Measurements from ENCODE around the gene LRRC23.
"Not testable (repeated sequence)": the region's sequence is repeated elsewhere in the genome, so short reads cannot be mapped to it uniquely, and the experiment has no call there.

Gene LRRC23

DNA sequence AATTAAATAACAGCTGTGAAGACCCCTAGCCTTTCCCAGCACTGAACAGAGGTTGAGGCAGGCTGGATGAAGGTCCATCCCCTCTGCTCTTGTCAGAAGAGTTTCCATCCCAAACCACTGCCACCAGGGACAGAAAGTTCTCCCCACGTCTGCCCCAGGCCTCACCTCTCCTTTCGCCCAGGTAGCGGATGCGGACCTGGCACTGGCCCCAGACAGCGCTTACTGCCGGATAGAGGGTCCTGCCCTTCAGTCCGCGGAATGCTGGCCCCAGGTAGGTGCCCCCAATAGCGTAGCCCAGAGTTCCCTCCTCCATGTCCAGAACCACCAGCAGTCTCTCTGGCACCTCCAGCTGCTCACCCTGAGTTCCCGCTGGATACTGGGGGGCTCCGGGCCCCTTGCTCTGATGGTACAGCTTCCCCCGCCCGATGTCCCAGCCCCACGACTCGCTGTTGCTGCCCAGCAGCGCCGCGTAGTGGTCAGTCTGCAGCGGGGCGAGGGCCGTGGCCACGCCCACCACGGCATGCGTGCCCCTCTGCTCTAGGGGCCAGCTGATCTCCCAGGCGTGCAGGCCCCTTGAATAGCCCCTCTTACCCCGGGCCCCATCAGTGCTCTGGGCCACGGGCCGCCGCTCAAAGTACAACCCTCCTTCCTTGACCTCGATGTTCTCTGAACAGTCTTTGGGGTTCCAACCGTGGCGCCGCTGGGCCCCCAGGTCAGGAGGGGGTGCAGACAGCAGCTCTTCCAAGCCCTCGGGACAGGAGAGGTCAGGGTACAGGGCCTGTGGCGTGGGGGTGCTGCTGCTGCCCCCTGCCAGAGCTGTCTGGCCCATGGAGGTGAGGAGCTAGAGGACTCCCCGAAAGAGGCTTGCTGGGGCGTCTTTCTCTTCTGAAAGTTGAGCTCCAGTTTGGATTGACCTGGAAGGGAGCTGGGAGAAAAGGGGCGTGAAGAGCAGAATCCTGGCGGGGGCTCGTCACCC lies 32.3 kb upstream of the LRRC23 start:
- DNase-seq, result peak; percentile 40

DNA sequence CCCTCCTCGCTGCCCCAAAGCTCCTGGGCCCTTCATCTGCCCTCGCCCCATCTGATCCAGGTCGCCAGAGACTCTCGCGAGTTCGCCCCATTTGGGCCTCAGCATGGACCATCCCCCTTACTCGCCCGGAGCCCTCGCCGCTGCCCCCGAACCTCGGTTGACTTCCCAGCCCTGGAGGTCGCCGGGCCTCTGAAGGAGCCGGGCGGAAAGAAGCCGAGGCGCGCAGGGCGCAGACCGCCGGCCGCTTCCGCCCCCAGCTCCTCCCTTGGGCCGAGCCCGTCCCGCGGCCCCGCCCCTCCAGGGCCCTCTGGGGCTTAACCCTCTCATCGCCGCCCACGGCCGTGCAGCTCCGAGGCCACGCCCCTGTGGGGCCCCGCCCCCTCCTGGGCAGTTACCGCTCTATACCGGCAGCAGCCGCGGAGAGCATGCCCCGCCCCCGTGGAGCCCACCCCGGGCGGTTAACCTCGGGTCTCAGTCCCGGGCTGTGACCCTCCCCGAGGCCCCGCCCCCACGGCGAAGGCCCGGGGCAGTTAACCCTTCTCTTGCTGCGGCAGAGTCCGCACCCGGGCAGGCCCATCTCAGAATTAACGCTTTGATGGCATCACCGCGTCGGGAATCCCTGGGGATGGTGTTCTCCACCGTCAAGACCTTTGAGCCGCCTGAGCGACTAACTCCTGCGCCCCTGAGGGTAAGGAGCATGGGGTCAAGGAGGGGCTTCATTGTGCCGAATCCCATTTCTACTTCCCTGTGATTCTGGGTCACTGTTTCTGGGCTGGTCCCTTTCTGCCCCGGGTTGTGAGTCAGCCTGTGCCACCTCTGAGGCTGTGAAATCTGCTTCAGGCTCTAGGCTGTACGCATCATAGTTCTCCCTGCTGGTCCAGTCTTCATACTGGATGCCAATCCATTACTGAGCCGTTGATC lies 31.3 kb upstream of the LRRC23 start, which contains the start of gene SPSB2:
TSS of gene SPSB2 (minus strand) at position 210 of the 921 bp plus-strand sequence. CDS start 402 bp downstream, outside the sequence.
- peak; percentile 93 for DNase-seq

DNA sequence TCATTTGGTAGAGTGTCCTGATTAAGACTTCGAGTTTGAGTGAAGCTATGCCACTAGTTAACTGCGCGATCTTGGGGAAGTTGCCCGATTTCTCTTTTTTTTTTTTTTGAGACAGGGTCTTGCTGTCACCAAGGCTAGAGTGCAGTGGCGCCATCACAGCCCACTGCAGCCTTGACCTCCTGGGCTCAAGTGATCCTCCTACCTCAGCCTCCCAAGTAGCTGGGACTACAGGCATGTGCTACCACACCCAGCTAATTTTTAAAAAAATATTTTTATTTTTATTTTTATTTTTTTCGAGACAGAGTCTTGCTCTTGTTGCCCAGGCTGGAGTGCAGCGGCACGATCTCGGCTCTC lies 30.6 kb upstream of the LRRC23 start:
- DNase-seq, result not testable (repeated sequence)

DNA sequence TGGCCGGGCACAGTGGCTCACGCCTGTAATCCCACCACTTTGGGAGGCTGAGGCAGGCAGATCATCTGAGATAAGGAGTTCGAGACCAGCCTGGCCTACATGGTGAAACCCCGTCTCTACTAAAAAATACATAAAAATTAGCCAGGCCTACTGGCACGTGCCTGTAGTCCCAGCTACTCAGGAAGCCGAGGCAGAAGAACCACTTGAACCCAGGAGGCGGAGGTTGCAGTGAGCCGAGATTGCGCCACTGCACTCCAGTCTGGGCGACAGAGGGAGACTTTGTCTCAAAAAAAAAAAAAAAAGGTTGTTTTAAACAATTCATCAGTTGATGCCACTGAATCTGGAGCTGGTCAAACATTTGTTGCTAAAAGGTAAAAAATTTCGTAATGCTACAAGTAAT lies 24.8 kb upstream of the LRRC23 start:
- not testable (repeated sequence) for DNase-seq

GRCh38 chr12:6883252-6883651 lies 21.4 kb upstream of the LRRC23 start:
- no peak for DNase-seq

GRCh38 chr12:6883683-6884082 lies 20.9 kb upstream of the LRRC23 start:
- DNase-seq, result no peak

GRCh38 chr12:6884539-6884938 lies 20.1 kb upstream of the LRRC23 start:
- no peak for DNase-seq

GRCh38 chr12:6886206-6886999 lies 18.2 kb upstream of the LRRC23 start:
- not testable (repeated sequence) for DNase-seq

DNA sequence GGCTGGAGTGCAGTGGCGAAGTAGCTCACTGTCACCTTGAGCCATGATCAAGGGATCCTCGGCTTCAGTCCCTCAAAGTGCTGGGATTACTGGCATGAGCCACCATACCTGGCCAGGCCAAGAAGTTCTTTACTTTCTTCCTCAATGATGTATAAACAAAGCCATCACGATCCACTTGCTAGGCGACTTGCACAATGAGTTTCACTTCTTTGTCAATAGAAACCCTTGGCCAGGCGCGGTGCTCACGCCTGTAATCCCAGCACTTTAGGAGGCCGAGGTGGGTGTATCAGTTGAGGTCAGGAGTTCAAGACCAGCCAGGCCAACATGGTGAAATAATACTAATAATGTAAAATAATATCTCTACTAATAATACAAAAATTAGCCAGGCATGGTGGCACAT lies 17.2 kb upstream of the LRRC23 start:
- DNase-seq, result no peak

DNA sequence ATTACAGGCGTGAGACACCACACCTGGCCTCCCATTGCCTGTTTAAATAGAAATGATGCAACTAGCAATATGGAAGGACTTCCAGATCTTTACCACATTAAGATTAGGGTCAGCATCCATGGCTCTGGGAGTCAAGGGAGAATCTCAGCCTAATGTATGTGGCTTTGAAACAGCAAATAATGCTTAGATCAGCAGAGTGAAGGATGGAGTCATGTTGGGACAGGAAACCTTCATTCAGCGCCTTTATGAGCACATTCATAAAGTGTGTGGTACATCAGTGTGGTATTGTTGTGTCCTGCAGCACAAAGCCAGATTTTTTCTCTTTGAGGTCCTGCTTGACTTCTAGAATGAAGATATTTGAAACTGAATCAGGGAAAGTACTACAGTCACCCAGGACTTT lies 16.3 kb upstream of the LRRC23 start:
- DNase-seq, result no peak

DNA sequence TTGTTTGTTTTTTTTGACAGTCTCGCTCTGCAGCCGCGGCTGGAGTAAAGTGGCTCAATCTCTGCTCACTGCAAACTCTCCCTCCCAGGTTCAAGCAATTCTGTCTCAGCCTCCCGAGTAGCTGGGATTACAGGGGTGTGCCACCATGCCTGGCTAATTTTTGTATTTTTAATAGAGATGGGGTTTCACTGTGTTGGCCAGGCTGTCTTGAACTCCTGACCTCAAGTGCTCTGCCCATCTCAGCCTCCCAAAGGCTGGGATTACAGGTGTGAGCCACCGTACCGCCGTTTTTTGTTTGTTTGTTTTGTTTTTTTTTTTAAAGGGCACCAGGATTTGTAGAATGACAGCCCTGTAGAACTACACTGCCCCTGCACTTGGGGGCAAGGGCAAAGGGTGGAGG lies 15.8 kb upstream of the LRRC23 start:
- not testable (repeated sequence) for DNase-seq

DNA sequence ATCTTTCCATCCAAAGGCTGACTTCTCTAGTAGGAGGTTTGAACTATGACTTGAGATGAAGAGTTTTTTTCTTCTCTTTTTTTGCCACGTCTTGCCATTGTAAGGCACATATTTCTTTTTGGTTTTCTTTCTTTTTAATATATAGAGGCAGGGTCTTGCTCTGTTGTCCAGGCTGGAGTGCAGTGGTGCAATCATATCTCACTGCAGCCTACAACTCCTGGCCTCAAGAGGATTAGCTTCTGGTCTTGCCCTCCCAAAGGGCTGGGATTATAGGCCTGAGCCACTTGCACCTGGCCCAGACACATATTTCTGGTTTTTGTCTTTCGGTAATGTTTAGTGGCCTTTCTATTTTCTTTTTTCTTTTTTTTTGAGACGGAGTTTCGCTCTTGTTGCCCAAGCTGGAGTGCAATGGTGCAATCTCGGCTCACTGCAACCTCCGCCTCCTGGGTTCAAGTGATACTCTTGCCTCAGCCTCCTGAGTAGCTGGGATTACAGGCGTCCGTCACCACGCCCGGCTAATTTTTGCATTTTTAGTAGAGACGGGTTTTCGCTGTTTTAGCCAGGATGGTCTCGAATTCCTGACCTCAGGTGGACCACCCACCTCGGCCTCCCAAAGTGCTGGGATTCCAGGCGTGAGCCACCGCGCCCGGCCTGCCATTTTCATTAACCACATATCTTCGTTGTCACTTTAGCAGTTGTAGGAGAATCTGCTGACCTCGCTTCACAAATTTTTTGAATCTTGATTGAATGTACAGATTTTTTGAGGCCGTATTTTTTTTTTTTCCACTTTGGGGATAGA lies 14.6 kb upstream of the LRRC23 start:
- DNase-seq, result not testable (repeated sequence)

DNA sequence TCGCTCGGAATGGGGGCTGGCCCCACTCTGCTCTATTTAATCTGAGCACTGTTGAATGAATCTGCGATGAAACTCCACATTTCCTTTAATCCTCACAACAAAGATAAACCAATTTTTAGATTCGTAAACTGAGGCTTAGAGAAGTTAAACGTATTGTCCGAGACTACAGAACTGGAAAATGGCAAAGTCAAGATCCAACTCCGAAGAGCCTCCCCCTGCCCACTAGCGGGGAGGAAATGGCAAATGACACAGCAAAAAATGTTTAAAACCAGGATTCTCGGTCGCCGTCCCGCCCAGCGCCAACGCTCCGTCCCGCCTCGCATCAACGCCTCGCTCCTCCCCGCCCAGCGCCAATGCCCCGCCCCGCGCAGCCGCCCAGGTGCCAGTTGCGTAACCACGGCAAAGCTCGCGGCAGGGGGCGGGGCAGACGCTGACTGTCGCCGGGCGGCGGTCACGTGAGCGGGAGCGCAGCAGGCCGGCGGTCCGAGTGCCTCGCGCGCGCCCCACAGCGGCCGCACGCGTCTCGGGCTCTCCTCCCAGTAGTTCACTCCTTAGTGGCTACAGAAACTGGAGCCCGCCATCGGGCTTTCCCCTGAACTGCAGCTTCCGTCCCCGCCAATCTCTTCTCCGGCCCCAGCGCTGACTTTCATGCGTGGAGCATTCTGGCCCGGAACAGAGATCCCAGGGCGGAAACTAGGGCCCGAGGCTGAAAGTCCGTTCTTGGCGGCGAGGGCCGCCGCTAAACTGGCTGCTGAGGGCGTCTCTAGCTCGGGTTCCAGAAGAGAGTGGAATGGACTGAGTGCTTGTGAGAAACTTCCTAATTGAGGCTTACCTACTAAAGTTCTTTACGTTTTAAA lies 13.6 kb upstream of the LRRC23 start:
- DNase-seq, result peak; percentile 95

GRCh38 chr12:6891646-6892001 lies 13.0 kb upstream of the LRRC23 start:
- DNase-seq, result no peak

GRCh38 chr12:6892683-6893082 lies 11.9 kb upstream of the LRRC23 start:
- DNase-seq, result not testable (repeated sequence)

DNA sequence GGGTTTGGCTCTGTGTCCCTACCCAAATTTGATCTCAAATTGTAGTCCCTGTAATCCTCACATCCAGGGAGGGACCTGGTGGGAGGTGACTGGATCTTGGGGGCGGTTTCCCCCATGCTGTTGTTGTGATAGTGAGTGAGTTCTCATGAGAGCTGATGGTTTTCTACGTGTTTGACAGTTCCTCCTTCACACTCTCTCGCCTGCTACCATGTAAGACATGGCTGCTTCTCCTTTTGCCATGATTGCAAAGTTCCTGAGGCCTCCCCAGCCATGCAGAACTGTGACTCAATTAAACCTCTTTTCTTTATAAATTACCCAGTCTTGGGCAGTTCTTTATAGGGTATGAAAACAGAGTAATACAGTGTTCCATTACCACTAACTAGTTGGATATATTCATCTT lies 10.3 kb upstream of the LRRC23 start:
- no peak for DNase-seq

GRCh38 chr12:6896846-6897435 lies 7.7 kb upstream of the LRRC23 start:
- no peak for DNase-seq

- no peak for DNase-seq
These were observed 5.2 kb upstream of the LRRC23 start for GRCh38 chr12:6899427-6899826.

DNA sequence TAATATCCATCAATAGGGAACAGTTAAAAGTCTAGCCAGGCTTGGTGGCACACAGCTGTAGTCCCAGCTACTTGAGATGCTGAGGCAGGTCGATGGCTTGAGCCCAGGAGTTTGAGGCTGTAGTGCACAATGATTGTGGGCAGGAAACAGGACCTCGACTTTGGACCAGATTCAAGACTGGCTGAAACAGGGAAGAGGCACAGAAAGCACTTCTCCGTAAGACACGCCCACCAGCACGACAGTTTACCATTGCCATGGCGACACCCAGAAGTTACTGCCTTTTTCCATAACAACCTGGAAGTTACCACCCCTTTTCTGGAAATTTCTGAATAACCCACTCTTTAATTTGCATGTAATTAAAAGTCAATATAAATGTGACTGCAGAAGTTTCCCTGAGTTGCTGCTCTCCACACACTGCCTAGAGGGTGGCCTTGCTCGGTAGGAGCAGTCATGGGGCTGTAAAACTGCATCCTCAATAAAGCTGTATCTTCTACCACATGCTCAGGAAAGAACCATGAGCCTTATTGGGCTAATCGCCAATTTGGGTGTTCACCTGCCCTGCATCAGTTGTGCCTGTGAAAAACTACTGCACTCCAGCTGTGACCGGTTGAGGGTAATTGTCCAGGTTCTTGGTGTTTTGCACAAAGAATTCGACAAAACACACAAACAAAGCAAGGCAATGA lies 4.6 kb upstream of the LRRC23 start:
- peak; percentile 75 for DNase-seq

DNA sequence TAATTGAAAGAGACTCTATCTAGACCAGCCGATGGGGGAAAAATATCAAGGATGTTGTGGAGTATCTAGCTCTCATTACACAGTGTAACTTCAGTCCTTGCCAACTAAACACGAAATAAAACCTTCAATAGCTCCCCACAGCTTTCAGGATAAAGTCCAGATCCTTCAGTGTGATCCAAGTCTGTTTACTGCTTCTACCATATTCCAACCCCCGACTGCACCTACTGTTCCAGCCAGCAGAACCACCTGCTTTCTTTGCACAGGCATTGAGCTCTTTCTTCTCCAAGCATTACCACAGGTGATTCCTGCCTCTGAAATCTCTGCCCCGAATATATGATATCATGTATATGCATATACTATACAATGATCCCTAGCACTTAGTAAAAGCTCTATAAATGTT lies 2.2 kb upstream of the LRRC23 start:
- DNase-seq, result no peak

Data from DMS153 (cell line).